Karpas-422 (cell line): ENCODE data around the gene GPSM1. TPM values are rescaled to one million over a fixed set of nuclear protein-coding genes. Genes with fewer than 3 reads are reported as not detected.

Experiments used
- DNase-seq: peaks from one replicate; pipeline ENCODE4 v3.0.0-alpha.2; 2015
- H2AFZ ChIP-seq: fragments of 200-600 bp; sonication (generic); 2 replicates; pipeline ENCODE4 v1.6.1; 2014; ENCODE audit warnings: antibody characterized with exemption, low read length, mixed read lengths
- H3K27ac ChIP-seq: fragments of 200-600 bp; sonication (generic); 2 replicates; pipeline ENCODE4 v1.5.1; 2014; ENCODE audit warnings: mild to moderate bottlenecking, low read length, moderate library complexity
- H3K27me3 ChIP-seq: fragments of 200-600 bp; sonication (generic); 2 replicates; pipeline ENCODE4 v1.6.1; 2014; ENCODE audit warnings: low read length, mixed read lengths
- H3K36me3 ChIP-seq: fragments of 200-600 bp; sonication (generic); 2 replicates; pipeline ENCODE4 v1.6.1; 2014; ENCODE audit warnings: low read length, mixed read lengths; ENCODE audit not compliant: insufficient read depth
- H3K4me1 ChIP-seq: fragments of 200-600 bp; sonication (generic); 2 replicates; pipeline ENCODE4 v1.6.1; 2014; ENCODE audit warnings: mild to moderate bottlenecking, low read length, mixed read lengths
- H3K4me2 ChIP-seq: fragments of 200-600 bp; sonication (generic); 2 replicates; pipeline ENCODE4 v1.6.1; 2014; ENCODE audit warnings: low read length, low read depth, mild to moderate bottlenecking; ENCODE audit not compliant: poor library complexity, severe bottlenecking
- H3K4me3 ChIP-seq: fragments of 200-600 bp; sonication (generic); 2 replicates; pipeline ENCODE4 v1.5.1; 2014; ENCODE audit warnings: mild to moderate bottlenecking, antibody characterized with exemption, low read length, mixed read lengths
- H3K79me2 ChIP-seq: fragments of 200-600 bp; sonication (generic); 2 replicates; pipeline ENCODE4 v1.6.1; 2014; ENCODE audit warnings: mild to moderate bottlenecking, low read length, mixed read lengths
- H3K9ac ChIP-seq: fragments of 200-600 bp; sonication (generic); 2 replicates; pipeline ENCODE4 v1.6.0; 2014; ENCODE audit warnings: low read length
- H3K9me2 ChIP-seq: fragments of 200-600 bp; sonication (generic), shearing (Covaris generic); replicated peaks from 2 replicates; pipeline ENCODE4 v1.6.0; 2014; ENCODE audit warnings: mild to moderate bottlenecking, low read length, moderate library complexity; ENCODE audit not compliant: insufficient read depth
- H3K9me3 ChIP-seq: fragments of 300-700, 200-600 bp; sonication (generic); 2 replicates; pipeline ENCODE4 v1.6.1; 2014; ENCODE audit warnings: low read length, mixed read lengths
- H4K20me1 ChIP-seq: fragments of 200-600 bp; sonication (generic); 2 replicates; pipeline ENCODE4 v1.6.1; 2014; ENCODE audit warnings: mild to moderate bottlenecking, antibody characterized with exemption, low read length, low read depth; ENCODE audit not compliant: insufficient read depth
- total RNA-seq: library from RNA; depleted of rRNA; stranded (reverse); fragments of >200 nt; shearing (Covaris generic); gene quantifications from 2 replicates; pipeline ENCODE4 v1.2.3, GENCODE V29; 2014; ENCODE audit warnings: low replicate concordance

GPSM1 gene
- total RNA-seq, 1 experiment from 2014 or later: 11.7 TPM

DNA sequence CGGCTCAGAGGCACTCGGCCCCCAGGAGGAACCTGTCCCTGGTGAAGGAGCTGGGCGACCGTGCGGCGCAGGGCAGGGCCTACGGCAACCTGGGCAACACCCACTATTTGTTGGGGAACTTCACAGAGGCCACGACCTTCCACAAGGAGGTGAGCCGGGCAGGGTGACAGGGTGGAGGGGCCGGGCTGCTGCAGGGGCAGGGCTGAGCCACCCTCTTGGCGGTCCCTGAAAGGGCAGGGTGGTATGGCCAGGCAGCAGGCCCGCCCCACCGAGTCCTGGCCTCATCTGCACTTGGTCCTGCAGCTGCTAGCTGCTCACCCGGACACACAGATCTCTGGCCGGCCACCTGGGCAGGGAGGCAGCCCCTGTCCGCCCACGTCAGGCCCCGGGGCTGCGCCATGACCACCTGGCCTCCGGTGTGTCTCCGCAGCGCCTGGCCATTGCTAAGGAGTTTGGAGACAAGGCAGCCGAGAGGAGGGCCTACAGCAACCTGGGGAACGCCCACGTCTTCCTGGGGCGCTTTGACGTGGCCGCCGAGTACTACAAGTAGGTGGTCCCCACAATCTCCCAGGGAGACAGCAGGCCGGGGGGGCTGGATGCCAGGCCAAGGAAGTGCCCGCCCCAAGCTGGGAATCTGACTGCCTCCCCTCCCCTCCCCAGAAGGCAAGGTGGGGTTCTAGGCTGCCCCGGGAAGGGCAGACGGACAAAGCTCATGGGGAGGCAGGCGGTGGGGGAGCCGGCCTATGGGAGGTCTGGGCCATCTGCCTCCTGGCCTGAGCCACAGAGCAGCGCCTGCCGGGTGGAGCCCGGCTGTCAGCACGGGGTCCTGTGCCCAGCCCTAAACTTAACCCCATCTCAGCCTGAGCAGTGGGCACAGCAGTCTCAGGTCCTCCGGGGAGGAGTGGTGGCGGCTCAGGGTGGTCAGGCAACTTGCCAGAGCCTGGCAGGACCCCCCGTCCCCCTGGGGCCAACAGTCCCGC, 10.4 kb downstream of the GPSM1 start:
- H3K9ac ChIP-seq: peak overlapping the region; percentile 61
- peaks cover 74% of the 10 kb centered on the region for H3K4me1 ChIP-seq
- no peaks in the 10 kb centered on the region for H3K9me2 ChIP-seq
- H3K4me2 ChIP-seq: no peak overlapping the region
- H2AFZ ChIP-seq: no peak overlapping the region
- H4K20me1 ChIP-seq: no peaks in the 10 kb centered on the region
- no peaks in the 10 kb centered on the region for H3K79me2 ChIP-seq
- H3K4me3 ChIP-seq: peak overlapping the region; percentile 38; the same call in 1 of the 2 replicates
- H3K36me3 ChIP-seq: no peaks in the 10 kb centered on the region
- H3K27me3 ChIP-seq: no peaks in the 10 kb centered on the region
- DNase-seq: no peak
- H3K9me3 ChIP-seq: no peaks in the 10 kb centered on the region
- H3K27ac ChIP-seq: 0 out of 2 replicates have a peak overlapping the region, but pooled peaks have one; percentile 73

DNA sequence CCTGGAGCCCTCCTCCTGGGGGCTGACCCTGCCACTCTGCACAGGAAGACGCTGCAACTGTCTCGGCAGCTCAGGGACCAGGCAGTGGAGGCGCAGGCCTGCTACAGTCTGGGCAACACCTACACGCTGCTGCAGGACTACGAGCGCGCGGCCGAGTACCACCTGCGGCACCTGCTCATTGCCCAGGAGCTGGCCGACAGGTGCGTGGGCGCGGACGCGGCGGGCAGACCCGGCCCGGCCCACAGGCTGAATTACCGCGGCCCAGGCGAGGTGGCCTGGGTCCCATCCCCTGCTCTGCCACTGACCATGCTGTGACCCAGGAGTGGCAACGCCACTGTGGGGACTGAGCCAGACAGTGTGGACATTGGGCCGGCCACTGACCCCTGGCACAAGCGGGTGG, 11.2 kb downstream of the GPSM1 start:
- no peak for DNase-seq
- H3K9ac ChIP-seq: peak overlapping the region; percentile 61
- no peaks in the 10 kb centered on the region for H3K79me2 ChIP-seq
- H3K4me3 ChIP-seq: peak overlapping the region; percentile 38; the same call in 1 of the 2 replicates
- peaks cover 73% of the 10 kb centered on the region for H3K4me1 ChIP-seq
- H2AFZ ChIP-seq: no peak overlapping the region
- peak overlapping the region; percentile 49 for H3K4me2 ChIP-seq
- no peaks in the 10 kb centered on the region for H3K9me3 ChIP-seq
- no peaks in the 10 kb centered on the region for H3K9me2 ChIP-seq
- no peaks in the 10 kb centered on the region for H3K36me3 ChIP-seq
- H3K27me3 ChIP-seq: no peaks in the 10 kb centered on the region
- H3K27ac ChIP-seq: peak overlapping the region; percentile 73
- H4K20me1 ChIP-seq: 0 out of 2 replicates have a peak, but pooled peaks cover 6% of the 10 kb centered on the region

DNA sequence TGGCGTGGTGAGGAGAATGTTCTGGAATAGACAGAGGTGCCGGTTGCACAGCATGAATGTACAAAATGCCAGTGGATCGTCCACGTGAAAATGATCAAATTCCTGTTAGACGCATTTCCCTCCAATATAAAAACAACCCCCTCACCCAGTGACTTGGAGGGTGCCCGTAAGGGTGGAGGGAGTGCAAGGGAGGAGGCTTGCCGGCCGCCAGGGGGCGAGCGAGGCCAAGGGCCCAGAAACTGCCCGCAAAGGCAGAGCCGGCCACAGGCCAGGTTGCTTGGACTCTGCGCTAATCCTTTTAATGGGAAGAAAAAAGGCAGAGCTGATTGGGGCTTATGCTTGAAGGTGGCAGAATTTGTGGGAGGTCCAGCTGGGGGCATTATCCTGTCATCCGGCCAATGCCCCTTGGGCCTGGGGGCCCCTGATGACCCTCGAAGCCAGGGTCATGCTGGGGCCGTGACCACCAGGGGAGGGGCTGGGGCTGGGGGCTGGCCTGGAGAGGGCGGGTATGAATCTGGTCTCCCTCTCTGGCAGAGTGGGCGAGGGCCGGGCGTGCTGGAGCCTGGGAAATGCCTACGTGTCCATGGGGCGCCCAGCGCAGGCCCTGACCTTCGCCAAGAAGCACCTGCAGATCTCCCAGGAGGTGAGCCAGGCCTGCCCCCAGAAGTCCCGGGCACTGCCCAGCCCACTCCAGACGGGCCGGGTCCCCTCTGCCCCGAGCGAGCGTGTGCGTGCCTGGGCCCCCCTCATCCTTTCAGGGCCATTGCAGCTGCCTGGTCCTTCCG, 12.0 kb downstream of the GPSM1 start:
- H3K4me3 ChIP-seq: peak overlapping the region; percentile 24; the same call in 1 of the 2 replicates
- no peaks in the 10 kb centered on the region for H3K9me2 ChIP-seq
- no peaks in the 10 kb centered on the region for H3K36me3 ChIP-seq
- peak; percentile 91 for DNase-seq
- no peaks in the 10 kb centered on the region for H3K9me3 ChIP-seq
- H2AFZ ChIP-seq: no peak overlapping the region
- H3K79me2 ChIP-seq: no peaks in the 10 kb centered on the region
- H3K27me3 ChIP-seq: no peaks in the 10 kb centered on the region
- peak overlapping the region; percentile 61 for H3K9ac ChIP-seq
- peak overlapping the region; percentile 73 for H3K27ac ChIP-seq
- H3K4me2 ChIP-seq: peak overlapping the region; percentile 49
- peaks cover 67% of the 10 kb centered on the region for H3K4me1 ChIP-seq
- 0 out of 2 replicates have a peak, but pooled peaks cover 7% of the 10 kb centered on the region for H4K20me1 ChIP-seq

DNA sequence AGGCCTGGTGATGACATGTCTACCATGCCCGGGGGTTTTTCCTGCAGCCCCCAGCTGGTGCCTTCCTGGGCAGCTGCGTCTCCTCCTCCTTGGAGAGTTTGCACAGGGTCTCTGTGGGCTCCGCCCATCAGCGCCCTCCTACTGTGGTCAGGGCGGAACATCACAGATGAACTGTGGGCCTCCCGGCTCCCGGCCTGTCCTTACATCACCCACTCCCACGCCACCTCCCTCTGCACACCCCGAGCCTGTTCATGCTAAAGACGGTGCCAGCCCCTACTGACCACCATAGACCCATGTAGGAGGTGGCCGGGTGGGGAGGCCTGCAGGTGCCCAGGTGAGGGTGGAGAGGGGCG, 12.6 kb downstream of the GPSM1 start:
- no peaks in the 10 kb centered on the region for H3K79me2 ChIP-seq
- H3K36me3 ChIP-seq: no peaks in the 10 kb centered on the region
- H3K4me2 ChIP-seq: no peak overlapping the region
- no peak for DNase-seq
- no peaks in the 10 kb centered on the region for H3K9me3 ChIP-seq
- H3K27me3 ChIP-seq: no peaks in the 10 kb centered on the region
- no peak overlapping the region for H3K27ac ChIP-seq
- H3K4me3 ChIP-seq: no peak overlapping the region
- H3K9ac ChIP-seq: no peak overlapping the region
- no peaks in the 10 kb centered on the region for H3K9me2 ChIP-seq
- no peak overlapping the region for H2AFZ ChIP-seq
- 0 out of 2 replicates have a peak, but pooled peaks cover 8% of the 10 kb centered on the region for H4K20me1 ChIP-seq
- peaks cover 67% of the 10 kb centered on the region for H3K4me1 ChIP-seq

DNA sequence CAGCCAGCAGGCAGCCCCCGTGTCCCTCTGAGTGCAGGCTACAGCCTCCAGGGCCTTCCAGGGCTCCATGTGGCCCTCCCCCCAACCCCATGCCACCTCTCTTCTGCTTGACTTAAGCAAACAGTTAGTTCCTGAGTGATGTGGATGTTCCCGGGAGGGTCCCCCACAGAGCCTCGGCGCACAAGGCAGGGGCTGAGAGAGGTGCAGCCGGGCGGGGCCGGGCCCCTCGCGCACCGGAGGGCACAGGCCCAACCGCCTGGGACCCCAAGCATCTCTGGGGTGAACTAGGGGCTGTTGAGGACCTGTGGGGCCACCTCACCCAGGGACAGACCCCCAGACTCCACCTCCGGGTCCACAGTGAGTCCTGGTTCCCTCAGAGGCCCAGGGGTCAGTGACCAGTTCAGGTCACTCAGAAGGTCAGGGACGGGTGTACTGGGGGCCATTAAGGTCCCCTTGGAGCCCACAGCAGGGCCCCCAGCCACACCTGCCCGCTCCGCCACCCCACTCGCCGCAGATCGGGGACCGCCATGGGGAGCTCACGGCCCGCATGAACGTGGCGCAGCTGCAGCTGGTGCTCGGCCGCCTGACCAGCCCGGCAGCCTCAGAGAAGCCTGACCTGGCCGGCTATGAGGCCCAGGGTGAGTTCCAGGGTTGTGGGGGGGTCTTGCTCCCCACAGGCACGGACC, 13.2 kb downstream of the GPSM1 start:
- Histone ChIP-seq H3K4me3 (no peak overlapping the region), H4K20me1 (0 out of 2 replicates have a peak, but pooled peaks cover 10% of the 10 kb centered on the region), H3K4me2 (no peak overlapping the region), H3K9me3 (no peaks in the 10 kb centered on the region), H3K9ac (no peak overlapping the region), H3K36me3 (no peaks in the 10 kb centered on the region), H3K4me1 (peaks cover 62% of the 10 kb centered on the region), H3K79me2 (no peaks in the 10 kb centered on the region), H3K27me3 (no peaks in the 10 kb centered on the region), H3K9me2 (no peaks in the 10 kb centered on the region), H2AFZ (no peak overlapping the region), H3K27ac (no peak overlapping the region)
- DNase-seq: no peak

DNA sequence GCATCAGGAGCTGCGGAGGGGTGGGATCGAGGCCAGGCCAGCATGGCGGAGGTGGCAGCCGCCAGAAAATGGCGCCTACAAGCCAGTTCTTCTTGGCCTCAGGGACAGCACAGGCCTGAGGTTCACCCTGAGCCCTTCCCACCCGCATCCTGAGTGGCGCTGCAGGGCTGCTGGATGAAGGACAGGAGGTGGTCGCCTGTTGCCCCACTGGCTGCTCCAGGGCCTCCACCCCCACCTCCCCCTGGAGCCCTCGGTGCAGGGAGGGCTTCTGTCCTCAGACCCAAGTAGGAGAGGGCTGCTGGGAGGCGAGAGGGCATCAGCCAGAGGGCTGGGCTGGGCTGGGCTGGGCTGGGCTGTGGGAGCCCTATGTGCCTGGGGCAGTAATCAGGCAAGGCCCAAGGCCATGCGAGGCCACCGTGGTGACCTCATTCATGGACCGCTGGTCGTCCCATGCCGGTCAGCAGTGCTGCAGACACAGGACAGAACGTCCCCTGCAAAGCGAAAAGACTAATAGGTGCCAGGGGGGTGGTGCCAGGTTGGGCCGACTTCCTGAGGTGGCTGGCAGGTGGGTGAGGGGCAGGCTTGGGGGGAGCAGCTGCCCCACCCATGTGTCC, 13.8 kb downstream of the GPSM1 start:
- Histone ChIP-seq H3K9me2 (no peaks in the 10 kb centered on the region), H3K9me3 (no peaks in the 10 kb centered on the region), H3K4me2 (peak overlapping the region; percentile 50), H2AFZ (no peak overlapping the region), H3K27me3 (no peaks in the 10 kb centered on the region), H3K4me3 (no peak overlapping the region), H3K9ac (peak overlapping the region; percentile 60), H3K4me1 (peaks cover 59% of the 10 kb centered on the region), H4K20me1 (0 out of 2 replicates have a peak, but pooled peaks cover 10% of the 10 kb centered on the region), H3K27ac (peak overlapping the region; percentile 71), H3K36me3 (no peaks in the 10 kb centered on the region), H3K79me2 (no peaks in the 10 kb centered on the region)
- no peak for DNase-seq

DNA sequence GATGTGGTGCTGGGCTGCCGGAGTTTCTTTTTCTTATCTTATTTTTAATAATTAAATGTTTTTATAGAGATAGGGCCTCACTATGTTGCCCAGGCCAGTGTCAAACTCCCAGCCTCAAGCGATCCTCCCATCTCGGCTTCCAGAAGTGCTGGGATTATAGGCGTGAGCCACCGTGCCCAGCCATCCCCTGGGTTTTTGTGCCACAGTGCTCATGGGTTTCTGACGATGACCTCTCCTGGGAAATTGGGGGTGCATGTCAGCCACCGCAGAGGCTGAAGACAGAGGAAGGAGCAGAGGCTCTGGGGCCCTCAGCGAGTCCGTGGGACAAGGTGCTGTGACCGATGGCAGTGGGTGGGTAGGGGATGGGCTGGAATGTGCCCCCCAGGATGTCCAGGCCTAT, 14.4 kb downstream of the GPSM1 start:
- H2AFZ ChIP-seq: no peak overlapping the region
- H3K79me2 ChIP-seq: no peaks in the 10 kb centered on the region
- H3K9me3 ChIP-seq: no peaks in the 10 kb centered on the region
- no peaks in the 10 kb centered on the region for H3K9me2 ChIP-seq
- peak overlapping the region; percentile 71 for H3K27ac ChIP-seq
- peak overlapping the region; percentile 60 for H3K9ac ChIP-seq
- no peaks in the 10 kb centered on the region for H3K36me3 ChIP-seq
- DNase-seq: peak; percentile 74
- H3K4me1 ChIP-seq: peaks cover 59% of the 10 kb centered on the region
- peak overlapping the region; percentile 50 for H3K4me2 ChIP-seq
- H3K27me3 ChIP-seq: no peaks in the 10 kb centered on the region
- 0 out of 2 replicates have a peak, but pooled peaks cover 10% of the 10 kb centered on the region for H4K20me1 ChIP-seq
- peak overlapping the region; percentile 35; the same call in 1 of the 2 replicates for H3K4me3 ChIP-seq
